K562 (cell line): ENCODE results near the gene CUX1. TPM values are rescaled to one million over a fixed set of nuclear protein-coding genes. Genes with fewer than 3 reads are reported as not detected.
A peak's percentile ranks its signal among the peaks of the same experiment; 100 is the strongest.

Experiments
- BRD9 ChIP-seq: fragments of 450-650 bp; IDR thresholded peaks from 2 replicates; pipeline ENCODE4 v1.6.1; 2018; ENCODE audit warnings: low read depth; ENCODE audit not compliant: partially characterized antibody
- GABPA ChIP-seq: fragments of 200-800 bp; sonication (Bioruptor generic); conservative IDR thresholded peaks from 2 replicates; pipeline ENCODE4 v1.6.1; 2016; ENCODE audit warnings: low read depth, missing genetic modification characterization, missing compliant biosample characterization
- HDAC2 ChIP-seq: fragments of 450-650 bp; IDR thresholded peaks from 2 replicates; pipeline ENCODE4 v1.6.1; 2016; ENCODE audit warnings: mild to moderate bottlenecking
- NFIC ChIP-seq: fragments of 450-650 bp; IDR thresholded peaks from 2 replicates; pipeline ENCODE4 v1.6.1; 2017; ENCODE audit warnings: mild to moderate bottlenecking, inconsistent platforms
- NR2C1 ChIP-seq, 2 experiments: fragments of 450-650 bp; IDR thresholded peaks; 2 replicates each; pipeline ENCODE4 v1.6.1; 2017; ENCODE audit warnings: mild to moderate bottlenecking in 2 of 2, antibody characterized with exemption in 1 of 2, inconsistent platforms in 1 of 2, missing compliant biosample characterization in 1 of 2, missing genetic modification characterization in 1 of 2
- SP2 ChIP-seq: IDR thresholded peaks from 2 replicates; pipeline ENCODE4 v1.6.1; 2011; ENCODE audit warnings: mild to moderate bottlenecking, low read depth, low read length, moderate library complexity; ENCODE audit not compliant: poor library complexity, severe bottlenecking; ENCODE audit errors: extremely low read depth
- TOE1 ChIP-seq, 2 experiments: fragments of 450-650 bp in 1 of 2; sonication (generic) in 1 of 2; formaldehyde crosslinking in 1 of 2; IDR thresholded peaks; 2 replicates each; pipeline versions ENCODE4 v1.7.1 to v1.8.0; 2016 to 2022; ENCODE audit warnings: borderline replicate concordance in 2 of 2, mild to moderate bottlenecking in 2 of 2, antibody characterized with exemption in 1 of 2, inconsistent platforms in 1 of 2, low read depth in 1 of 2, missing genetic modification reagents in 1 of 2, moderate library complexity in 1 of 2
- polyA plus RNA-seq, 8 experiments: library from polyadenylated mRNA; depleted of rRNA in 4 of 8; stranded (reverse) in 5 of 8; unstranded in 3 of 8; fragments of >200 nt; fragmentation: Nextera tagmentation in 2 of 8; fragmentation: Illumina TruSeq in 1 of 8; extraction: Ambion mirVana in 2 of 8; extraction: Trizol in 1 of 8; gene quantifications; 2 replicates each; pipeline versions ENCODE4 v1.2.1 to v1.2.3, GENCODE V29; 2011 to 2014; ENCODE audit warnings: inconsistent platforms in 1 of 8, missing spikeins in 1 of 8
- total RNA-seq, 7 experiments: library from RNA; depleted of rRNA in 6 of 7; stranded (reverse); fragments of >200 nt in 6 of 7; fragmentation: Illumina TruSeq in 2 of 7; extraction: Trizol in 2 of 7; gene quantifications; 2 replicates each; pipeline versions ENCODE4 v1.2.1 to v1.2.3, GENCODE V29; 2011 to 2021; ENCODE audit warnings: low replicate concordance in 1 of 7
- TF ChIP-seq, protein P1 (sequence below): sonication (generic); formaldehyde crosslinking; IDR thresholded peaks from 2 replicates; pipeline ENCODE4 v1.5.0; 2020; ENCODE audit warnings: missing genetic modification reagents
- TF ChIP-seq, protein P2 (sequence below): sonication (generic); formaldehyde crosslinking; IDR thresholded peaks from 2 replicates; pipeline ENCODE4 v1.8.0; 2022; ENCODE audit warnings: mild to moderate bottlenecking, missing genetic modification reagents

CUX1 gene
- total and polyA plus RNA-seq, 9 of the 15 experiments (the other 6 are each of a cell fraction or from before 2014, with no cell fraction given) = 3.6 to 55.3 (median 25.2) TPM

- TF ChIP-seq, protein P1, sequence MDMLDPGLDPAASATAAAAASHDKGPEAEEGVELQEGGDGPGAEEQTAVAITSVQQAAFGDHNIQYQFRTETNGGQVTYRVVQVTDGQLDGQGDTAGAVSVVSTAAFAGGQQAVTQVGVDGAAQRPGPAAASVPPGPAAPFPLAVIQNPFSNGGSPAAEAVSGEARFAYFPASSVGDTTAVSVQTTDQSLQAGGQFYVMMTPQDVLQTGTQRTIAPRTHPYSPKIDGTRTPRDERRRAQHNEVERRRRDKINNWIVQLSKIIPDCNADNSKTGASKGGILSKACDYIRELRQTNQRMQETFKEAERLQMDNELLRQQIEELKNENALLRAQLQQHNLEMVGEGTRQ (CRISPR knock-in tag) = peak; percentile 22; the same call in 1 of the 2 replicates
- TF ChIP-seq HDAC2 = no peak
- no peak for TF ChIP-seq BRD9
- TF ChIP-seq, protein P2, sequence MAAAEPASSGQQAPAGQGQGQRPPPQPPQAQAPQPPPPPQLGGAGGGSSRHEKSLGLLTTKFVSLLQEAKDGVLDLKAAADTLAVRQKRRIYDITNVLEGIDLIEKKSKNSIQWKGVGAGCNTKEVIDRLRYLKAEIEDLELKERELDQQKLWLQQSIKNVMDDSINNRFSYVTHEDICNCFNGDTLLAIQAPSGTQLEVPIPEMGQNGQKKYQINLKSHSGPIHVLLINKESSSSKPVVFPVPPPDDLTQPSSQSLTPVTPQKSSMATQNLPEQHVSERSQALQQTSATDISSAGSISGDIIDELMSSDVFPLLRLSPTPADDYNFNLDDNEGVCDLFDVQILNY (CRISPR knock-in tag) = no peak
- peak; percentile 69; the same call in 1 of the 2 replicates for TF ChIP-seq TOE1 (IDR thresholded peaks at IDR 0.05; ENCODE audit: borderline replicate concordance)
- no peak for TF ChIP-seq TOE1 (CRISPR knock-in tag; IDR thresholded peaks at IDR 0.05; ENCODE audit: borderline replicate concordance, low read depth)
- 0 out of 2 replicates have a peak, but pooled peaks have one; percentile 12 for TF ChIP-seq GABPA (tag)
- peak; percentile 60 for TF ChIP-seq NFIC
- no peak for TF ChIP-seq NR2C1 (IDR thresholded peaks at IDR 0.05)
- TF ChIP-seq NR2C1 (tag; IDR thresholded peaks at IDR 0.05) = no peak
- no peak for TF ChIP-seq SP2
Measured at GRCh38 chr7:101880282-101881054, 63.0 kb downstream of the CUX1 start (continued).
